HG03066 (cell line): ENCODE measurements around the gene STARD5.

Source experiments
- ATAC-seq: cut with Tn5 transposase; IDR thresholded peaks from one replicate; pipeline ENCODE4 v1.9.1; 2021; ENCODE audit warnings: low read depth; ENCODE audit not compliant: unreplicated experiment

STARD5 gene

GRCh38 chr15:81261172-81261811 lies 62.6 kb downstream of the STARD5 start:
- ATAC-seq = no peak

- no peak for ATAC-seq
Measured at GRCh38 chr15:81259760-81260298, 64.1 kb downstream of the STARD5 start.
